HepG2 (cell line): ENCODE measurements around the gene SETD7.

ENCODE experiments used
- ASH2L ChIP-seq: fragments of 300-600, 200-600 bp; sonication (generic); IDR thresholded peaks from 2 replicates; pipeline ENCODE4 v1.7.0; 2017; ENCODE audit warnings: low read depth, mild to moderate bottlenecking, moderate library complexity, mixed read lengths, low read length; ENCODE audit not compliant: insufficient read length
- JUND ChIP-seq: sonication (generic); formaldehyde crosslinking; IDR thresholded peaks from 2 replicates; pipeline ENCODE4 v1.8.0; 2022; ENCODE audit warnings: mild to moderate bottlenecking, missing genetic modification reagents
- LCORL ChIP-seq, 2 experiments: fragments of 450-650 bp in 1 of 2; sonication (generic) in 1 of 2; formaldehyde crosslinking in 1 of 2; IDR thresholded peaks; 2 replicates each; pipeline versions ENCODE4 v1.5.0 to v1.6.1; 2017 to 2020; ENCODE audit warnings: antibody characterized with exemption in 1 of 2, missing genetic modification reagents in 1 of 2
- NFIB ChIP-seq: sonication (generic); formaldehyde crosslinking; IDR thresholded peaks from 2 replicates; pipeline ENCODE4 v1.9.0; 2021; ENCODE audit warnings: missing genetic modification reagents, mild to moderate bottlenecking, borderline replicate concordance
- PCBP2 ChIP-seq: fragments of 200-400 bp; formaldehyde crosslinking; optimal IDR thresholded peaks from 2 replicates; pipeline ENCODE3; 2018; ENCODE audit warnings: low read length, low read depth; ENCODE audit not compliant: poor library complexity, severe bottlenecking
- POLR2A ChIP-seq, 2 experiments: IDR thresholded peaks; 2 replicates each; pipeline ENCODE4 v1.6.1; 2011; ENCODE audit warnings: low read depth in 2 of 2, low read length in 2 of 2, mild to moderate bottlenecking in 1 of 2, moderate library complexity in 1 of 2; ENCODE audit not compliant: insufficient read depth in 1 of 2
- TBL1XR1 ChIP-seq: fragments of 150-350 bp; IDR thresholded peaks from 2 replicates; pipeline ENCODE4 v1.6.1; 2014; ENCODE audit warnings: borderline replicate concordance, low read length; ENCODE audit not compliant: partially characterized antibody
- THAP7 ChIP-seq: sonication (generic); formaldehyde crosslinking; IDR thresholded peaks from 2 replicates; pipeline ENCODE4 v1.8.1; 2023; ENCODE audit warnings: mild to moderate bottlenecking, missing genetic modification reagents
- YY1 ChIP-seq: IDR thresholded peaks from 2 replicates; pipeline ENCODE4 v1.6.1; 2011; ENCODE audit warnings: low read length, low read depth, moderate library complexity, mild to moderate bottlenecking; ENCODE audit not compliant: insufficient read depth, insufficient replicate concordance
- ZNF205 ChIP-seq: IDR thresholded peaks from 2 replicates; pipeline ENCODE4 v1.6.1; 2018; ENCODE audit warnings: missing biosample characterization, missing genetic modification reagents
- ZNF407 ChIP-seq: sonication (generic); formaldehyde crosslinking; IDR thresholded peaks from one replicate; pipeline ENCODE4 v1.5.1; 2020; ENCODE audit warnings: mild to moderate bottlenecking, missing genetic modification reagents; ENCODE audit errors: not compliant biosample characterization
- ZNF577 ChIP-seq: sonication (generic); formaldehyde crosslinking; IDR thresholded peaks from 2 replicates; pipeline ENCODE4 v1.4.0; 2020; ENCODE audit warnings: mild to moderate bottlenecking, low read depth, missing genetic modification reagents, borderline replicate concordance
- ZSCAN22 ChIP-seq: sonication (generic); formaldehyde crosslinking; IDR thresholded peaks from 2 replicates; pipeline ENCODE4 v1.4.0; 2020; ENCODE audit warnings: mild to moderate bottlenecking, missing genetic modification reagents
- TF ChIP-seq, protein P1 (sequence below): IDR thresholded peaks from 2 replicates; pipeline ENCODE4 v1.6.1; 2016; ENCODE audit warnings: low read depth, borderline replicate concordance

- no peak for TF ChIP-seq PCBP2
- TF ChIP-seq ZNF205 (CRISPR knock-in tag) = no peak
- TF ChIP-seq, protein P1, sequence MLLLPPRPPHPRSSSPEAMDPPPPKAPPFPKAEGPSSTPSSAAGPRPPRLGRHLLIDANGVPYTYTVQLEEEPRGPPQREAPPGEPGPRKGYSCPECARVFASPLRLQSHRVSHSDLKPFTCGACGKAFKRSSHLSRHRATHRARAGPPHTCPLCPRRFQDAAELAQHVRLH (CRISPR knock-in tag) = no peak
- TF ChIP-seq LCORL (IDR thresholded peaks at IDR 0.05) = no peak
- no peak for TF ChIP-seq LCORL (CRISPR knock-in tag; IDR thresholded peaks at IDR 0.05)
- TF ChIP-seq ZNF577 (CRISPR knock-in tag) = no peak
- TF ChIP-seq ZNF407 (CRISPR knock-in tag) = no peak
- no peak for TF ChIP-seq ZSCAN22
- no peak for TF ChIP-seq ASH2L
- TF ChIP-seq TBL1XR1 = no peak
- no peak for TF ChIP-seq POLR2A (IDR thresholded peaks at IDR 0.05; ENCODE audit: insufficient read depth in 1 of 2, low read depth in 2 of 2, low read length in 2 of 2)
- TF ChIP-seq THAP7 (CRISPR knock-in tag) = no peak
- no peak for TF ChIP-seq YY1
- TF ChIP-seq JUND (CRISPR knock-in tag) = no peak
- TF ChIP-seq NFIB (CRISPR knock-in tag) = no peak
Observed at GRCh38 chr4:139515531-139515958, 40.5 kb downstream of the SETD7 start.
